MM.1S (cell line): ENCODE results near the gene CDYL.

ENCODE experiments used
- EZH2 ChIP-seq: fragments of 300-600 bp; sonication (generic); optimal IDR thresholded peaks from 2 replicates; pipeline ENCODE3; 2017; ENCODE audit warnings: low read depth, mild to moderate bottlenecking, antibody characterized with exemption, low read length, mixed read lengths
- EZH2phosphoT487 ChIP-seq: fragments of 300-600 bp; sonication (generic); IDR thresholded peaks from 2 replicates; pipeline ENCODE4 v1.6.1; 2018; ENCODE audit warnings: antibody characterized with exemption, low read length
- TF ChIP-seq, protein P1 (sequence below): fragments of 300-600 bp; sonication (generic); IDR thresholded peaks from 2 replicates; pipeline ENCODE4 v1.5.1; 2016; ENCODE audit warnings: antibody characterized with exemption, low read length, mixed read lengths

GRCh38 chr6:4806337-4806725 is 30.1 kb downstream of the CDYL start:
- TF ChIP-seq, protein P1, sequence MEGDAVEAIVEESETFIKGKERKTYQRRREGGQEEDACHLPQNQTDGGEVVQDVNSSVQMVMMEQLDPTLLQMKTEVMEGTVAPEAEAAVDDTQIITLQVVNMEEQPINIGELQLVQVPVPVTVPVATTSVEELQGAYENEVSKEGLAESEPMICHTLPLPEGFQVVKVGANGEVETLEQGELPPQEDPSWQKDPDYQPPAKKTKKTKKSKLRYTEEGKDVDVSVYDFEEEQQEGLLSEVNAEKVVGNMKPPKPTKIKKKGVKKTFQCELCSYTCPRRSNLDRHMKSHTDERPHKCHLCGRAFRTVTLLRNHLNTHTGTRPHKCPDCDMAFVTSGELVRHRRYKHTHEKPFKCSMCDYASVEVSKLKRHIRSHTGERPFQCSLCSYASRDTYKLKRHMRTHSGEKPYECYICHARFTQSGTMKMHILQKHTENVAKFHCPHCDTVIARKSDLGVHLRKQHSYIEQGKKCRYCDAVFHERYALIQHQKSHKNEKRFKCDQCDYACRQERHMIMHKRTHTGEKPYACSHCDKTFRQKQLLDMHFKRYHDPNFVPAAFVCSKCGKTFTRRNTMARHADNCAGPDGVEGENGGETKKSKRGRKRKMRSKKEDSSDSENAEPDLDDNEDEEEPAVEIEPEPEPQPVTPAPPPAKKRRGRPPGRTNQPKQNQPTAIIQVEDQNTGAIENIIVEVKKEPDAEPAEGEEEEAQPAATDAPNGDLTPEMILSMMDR, result no peak
- TF ChIP-seq EZH2phosphoT487, result no peak
- TF ChIP-seq EZH2, result no peak
